ENCODE results near the gene CD8B. TPM values are rescaled to one million over a fixed set of nuclear protein-coding genes. Genes with fewer than 3 reads are reported as not detected.

Gene CD8B
- total RNA-seq, 4 donors from 2014 or later: 3.1 TPM; not detected in 3

DNA sequence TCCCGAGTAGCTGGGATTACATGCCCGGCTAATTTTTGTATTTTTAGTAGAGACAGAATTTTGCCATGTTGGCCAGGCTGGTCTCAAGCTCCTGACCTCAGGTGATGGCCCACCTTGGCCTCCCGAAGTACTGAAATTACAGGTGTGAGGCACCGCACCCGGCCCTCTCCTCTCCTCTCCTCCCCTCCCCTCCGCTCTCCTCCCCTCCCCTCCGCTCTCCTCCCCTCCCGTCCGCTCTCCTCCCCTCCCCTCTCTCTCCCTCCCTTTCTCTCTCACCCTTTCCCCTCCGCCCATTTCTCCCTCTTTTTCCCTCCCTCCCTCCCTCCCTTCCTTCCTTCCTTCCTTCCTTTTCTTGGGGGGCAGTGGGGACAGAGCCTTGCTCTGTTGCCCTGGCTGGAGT is 28.4 kb downstream of the CD8B start:
- Histone ChIP-seq H3K9me3 (no peaks in the 10 kb centered on the region), H3K4me3 (no peak overlapping the region), H3K27ac (no peak overlapping the region), H3K36me3 (no peaks in the 10 kb centered on the region), H3K27me3 (no peaks in the 10 kb centered on the region), H3K4me1 (peaks cover 0 to 7% (median 0%) of the 10 kb centered on the region in 4 donors)
- 69 to 86% methylated on average over 6 to 10 of the region's 10 CpGs for WGBS, 2 donors
- DNase-seq (ENCODE audit: low spot score in 2 of 2): no peak
- TF ChIP-seq POLR2A (IDR thresholded peaks at IDR 0.05): no peak
- TF ChIP-seq, protein P1, sequence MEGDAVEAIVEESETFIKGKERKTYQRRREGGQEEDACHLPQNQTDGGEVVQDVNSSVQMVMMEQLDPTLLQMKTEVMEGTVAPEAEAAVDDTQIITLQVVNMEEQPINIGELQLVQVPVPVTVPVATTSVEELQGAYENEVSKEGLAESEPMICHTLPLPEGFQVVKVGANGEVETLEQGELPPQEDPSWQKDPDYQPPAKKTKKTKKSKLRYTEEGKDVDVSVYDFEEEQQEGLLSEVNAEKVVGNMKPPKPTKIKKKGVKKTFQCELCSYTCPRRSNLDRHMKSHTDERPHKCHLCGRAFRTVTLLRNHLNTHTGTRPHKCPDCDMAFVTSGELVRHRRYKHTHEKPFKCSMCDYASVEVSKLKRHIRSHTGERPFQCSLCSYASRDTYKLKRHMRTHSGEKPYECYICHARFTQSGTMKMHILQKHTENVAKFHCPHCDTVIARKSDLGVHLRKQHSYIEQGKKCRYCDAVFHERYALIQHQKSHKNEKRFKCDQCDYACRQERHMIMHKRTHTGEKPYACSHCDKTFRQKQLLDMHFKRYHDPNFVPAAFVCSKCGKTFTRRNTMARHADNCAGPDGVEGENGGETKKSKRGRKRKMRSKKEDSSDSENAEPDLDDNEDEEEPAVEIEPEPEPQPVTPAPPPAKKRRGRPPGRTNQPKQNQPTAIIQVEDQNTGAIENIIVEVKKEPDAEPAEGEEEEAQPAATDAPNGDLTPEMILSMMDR (IDR thresholded peaks at IDR 0.05): no peak
- no peak for TF ChIP-seq EP300 (IDR thresholded peaks at IDR 0.05)

DNA sequence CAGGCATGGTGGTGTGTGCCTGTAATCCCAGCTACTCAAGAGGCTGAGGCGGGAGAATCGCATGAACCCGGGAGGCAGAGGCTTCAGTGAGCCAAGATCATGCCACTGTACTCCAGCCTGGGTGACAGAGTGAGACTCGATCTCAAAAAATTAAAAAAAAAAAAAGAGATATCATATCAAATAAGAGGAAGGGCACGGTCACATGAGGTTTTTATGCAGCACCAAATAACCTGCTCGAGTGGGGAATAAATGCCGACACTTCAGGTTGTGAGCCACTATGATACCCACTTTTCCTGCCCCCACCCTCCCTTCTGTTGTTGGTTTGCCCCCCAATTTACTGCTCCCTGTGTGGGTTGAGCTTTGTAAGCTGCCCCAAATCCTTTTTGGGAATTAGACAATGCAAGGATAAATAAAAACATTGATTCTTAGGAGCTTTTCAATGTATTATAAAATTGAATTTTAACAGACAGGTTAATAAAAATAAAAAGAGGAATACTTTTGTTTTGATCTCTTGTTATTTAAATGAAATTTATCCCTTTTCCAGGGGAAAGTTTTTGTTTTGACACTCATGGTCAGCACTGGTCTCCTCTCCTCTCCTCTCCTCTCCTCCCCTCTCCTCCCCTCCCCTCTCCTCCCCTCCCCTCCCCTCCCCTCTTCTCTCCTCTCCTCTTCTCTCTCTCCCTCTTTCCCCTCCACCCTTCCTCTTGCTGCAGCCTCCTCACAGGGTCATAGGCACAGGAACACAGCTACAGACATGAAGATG is 29.2 kb downstream of the CD8B start:
- WGBS, 2 donors: 70 to 78% methylated on average over 7 of the region's 7 CpGs
- no peak for DNase-seq (ENCODE audit: low spot score in 2 of 2)

DNA sequence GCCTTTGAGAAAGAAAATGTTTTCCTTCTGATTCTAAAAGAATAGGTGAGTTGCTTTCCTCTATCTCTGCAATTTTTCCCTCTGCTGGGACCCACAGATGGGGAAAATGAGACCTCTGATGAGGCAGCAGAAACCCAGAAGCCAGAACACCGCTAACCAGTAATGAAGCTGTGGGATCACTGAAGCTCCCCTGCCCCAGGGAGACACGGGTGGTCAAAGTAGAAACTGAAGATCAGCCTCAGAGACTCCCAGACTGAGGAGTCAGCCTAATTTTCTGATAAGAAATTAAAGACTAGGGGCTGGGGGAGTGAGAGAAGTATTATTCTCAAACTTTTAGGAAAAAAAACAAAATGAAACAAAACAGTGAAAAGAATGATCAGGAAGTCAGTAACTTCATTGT is 30.1 kb downstream of the CD8B start:
- Histone ChIP-seq H3K4me1 (no peaks in the 10 kb centered on the region), H3K4me3 (no peak overlapping the region), H3K36me3 (no peaks in the 10 kb centered on the region), H3K27ac (no peak overlapping the region), H3K27me3 (no peaks in the 10 kb centered on the region), H3K9me3 (no peaks in the 10 kb centered on the region)
- DNase-seq (ENCODE audit: low spot score in 2 of 2): no peak
- TF ChIP-seq, protein P1 (IDR thresholded peaks at IDR 0.05): no peak
- no peak for TF ChIP-seq EP300 (IDR thresholded peaks at IDR 0.05)
- no peak for TF ChIP-seq POLR2A (IDR thresholded peaks at IDR 0.05)
- 30 to 38% methylated on average over 2 of the region's 2 CpGs for whole genome bisulfite sequencing, 2 donors

More for the DNA sequence above, 29.2 kb downstream of the CD8B start:
- Histone ChIP-seq H3K9me3 (no peaks in the 10 kb centered on the region), H3K27ac (no peak overlapping the region), H3K27me3 (no peaks in the 10 kb centered on the region), H3K36me3 (no peaks in the 10 kb centered on the region), H3K4me3 (no peak overlapping the region), H3K4me1 (peaks cover 0 to 3% (median 0%) of the 10 kb centered on the region in 4 donors)
- TF ChIP-seq EP300 (IDR thresholded peaks at IDR 0.05) (no peak), POLR2A (IDR thresholded peaks at IDR 0.05) (no peak)
- TF ChIP-seq, protein P1 (IDR thresholded peaks at IDR 0.05): no peak

DNA sequence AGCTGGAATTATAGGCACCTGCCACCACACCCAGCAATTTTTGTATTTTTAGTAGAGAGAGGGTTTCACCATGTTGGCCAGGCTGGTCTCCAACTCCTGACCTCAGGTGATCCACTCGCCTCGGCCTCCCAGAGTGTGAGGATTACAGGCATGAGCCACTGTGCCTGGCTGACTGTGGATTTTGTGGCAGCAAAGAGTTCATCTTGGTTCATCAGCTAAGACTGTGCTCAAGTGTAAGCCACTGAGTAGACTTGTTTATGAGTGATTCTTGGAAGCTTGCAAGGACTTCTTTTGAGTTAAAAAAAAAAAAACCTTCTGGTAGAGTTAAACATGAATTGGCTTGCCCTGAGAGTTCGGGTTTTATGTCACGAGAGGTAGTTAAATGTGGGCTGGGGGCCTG is 34.7 kb downstream of the CD8B start:
- H3K4me1 ChIP-seq: no peaks in the 10 kb centered on the region
- no peak for TF ChIP-seq POLR2A (IDR thresholded peaks at IDR 0.05)
- TF ChIP-seq EP300 (IDR thresholded peaks at IDR 0.05): no peak
- TF ChIP-seq, protein P1 (IDR thresholded peaks at IDR 0.05): no peak
- H3K36me3 ChIP-seq: no peaks in the 10 kb centered on the region
- H3K4me3 ChIP-seq: no peak overlapping the region
- H3K27ac ChIP-seq: no peak overlapping the region
- DNase-seq (ENCODE audit: low spot score in 2 of 2): no peak
- H3K27me3 ChIP-seq: peaks cover 0 to 3% of the 10 kb centered on the region in 2 donors
- peaks cover 0 to 18% (median 5%) of the 10 kb centered on the region in 4 donors for H3K9me3 ChIP-seq
- WGBS, 2 donors: 84 to 86% methylated on average over 4 of the region's 4 CpGs

DNA sequence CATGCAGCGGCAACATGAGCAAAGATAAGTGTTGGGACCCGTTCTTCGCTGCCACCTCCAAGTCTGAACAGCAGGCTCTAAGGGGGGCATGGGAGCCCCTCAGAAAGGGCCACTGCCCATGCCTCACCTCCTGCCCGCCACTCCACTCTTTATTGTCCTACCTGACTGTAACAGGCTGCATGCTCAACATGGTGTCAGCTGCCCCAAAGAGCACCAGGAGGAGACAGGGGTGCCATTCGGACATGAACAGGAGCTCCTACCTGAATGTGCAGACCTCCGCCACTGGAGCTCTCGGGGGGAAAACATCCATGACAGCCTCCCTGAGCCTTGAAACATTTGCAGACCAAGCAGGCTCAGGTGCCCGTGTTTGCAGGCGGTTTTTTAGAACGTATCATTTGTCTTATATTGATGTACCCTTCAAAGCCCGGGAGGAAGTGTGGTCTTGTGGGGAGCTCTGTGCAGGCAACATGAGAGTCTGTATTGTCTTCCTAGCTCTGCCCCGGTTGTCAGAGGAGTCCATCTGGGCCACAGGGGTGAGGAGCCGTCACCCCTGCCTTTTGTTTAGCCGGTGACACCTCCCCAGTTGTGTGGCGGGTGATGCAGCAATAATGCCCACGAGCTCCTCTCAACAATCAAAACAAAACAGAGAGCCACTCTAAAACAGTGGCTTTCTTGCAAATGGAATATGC is 35.8 kb downstream of the CD8B start:
- H3K27me3 ChIP-seq: peaks cover 0 to 3% of the 10 kb centered on the region in 2 donors
- WGBS, 2 donors: 65 to 66% methylated on average over 14 to 16 of the region's 16 CpGs
- H3K9me3 ChIP-seq: peaks cover 0 to 24% (median 5%) of the 10 kb centered on the region in 4 donors
- DNase-seq (ENCODE audit: low spot score in 2 of 2): no peak
- peak overlapping the region in 1 of 4 donors; percentile 14 for H3K4me3 ChIP-seq
- no peaks in the 10 kb centered on the region for H3K4me1 ChIP-seq
- H3K36me3 ChIP-seq: no peaks in the 10 kb centered on the region
- H3K27ac ChIP-seq: no peak overlapping the region
- TF ChIP-seq POLR2A (IDR thresholded peaks at IDR 0.05) (no peak), EP300 (IDR thresholded peaks at IDR 0.05) (no peak)
- TF ChIP-seq, protein P1 (IDR thresholded peaks at IDR 0.05): no peak

Data from tibial nerve (tissue), 4 donors.